Right kidney (tissue), 1 donor: ENCODE results near the gene SLC66A3.

Experiments
- DNase-seq: peaks from one replicate; pipeline ENCODE4 v3.0.0-alpha.2; 2016

SLC66A3 gene

GRCh38 chr2:11213090-11213638 lies 57.9 kb downstream of the SLC66A3 start:
- no peak for DNase-seq

GRCh38 chr2:11213975-11214374 lies 58.7 kb downstream of the SLC66A3 start:
- DNase-seq: no peak

GRCh38 chr2:11214770-11215169 lies 59.5 kb downstream of the SLC66A3 start:
- DNase-seq: no peak

GRCh38 chr2:11215407-11215806 lies 60.1 kb downstream of the SLC66A3 start:
- DNase-seq: no peak

- DNase-seq: no peak
Measured at GRCh38 chr2:11220445-11220844, 65.2 kb downstream of the SLC66A3 start.

GRCh38 chr2:11222845-11223244 lies 67.6 kb downstream of the SLC66A3 start:
- DNase-seq: no peak

- DNase-seq: no peak
Measured at GRCh38 chr2:11224887-11225286, 69.6 kb downstream of the SLC66A3 start.

- DNase-seq: no peak
Measured at GRCh38 chr2:11227595-11227994, 72.3 kb downstream of the SLC66A3 start.
